Spleen (tissue), 7 donors: ENCODE data around the gene DPM3.

ENCODE experiments used
- POLR2A ChIP-seq, 3 donors: fragments of 450-650 bp; IDR thresholded peaks; one replicate each; pipeline ENCODE4 v1.5.1; 2017; ENCODE audit warnings: antibody characterized with exemption in 3 of 3, mild to moderate bottlenecking in 1 of 3
- TF ChIP-seq, protein P1 (sequence below), 11 experiments: fragments of 200-600 bp in 7 of 11; fragments of 450-650 bp in 4 of 11; sonication (generic) in 4 of 11; IDR thresholded peaks in 8 of 11; conservative IDR thresholded peaks in 3 of 11; 1 replicate in 7 of 11; 2 replicates in 4 of 11; pipeline versions ENCODE4 v1.4.0 to v1.8.0; 2016 to 2021; ENCODE audit warnings: antibody characterized with exemption in 11 of 11, inconsistent platforms in 4 of 11, mild to moderate bottlenecking in 1 of 11
- donor health status: DM: no; HTN: no; CAD: no; lungs with moderate emphysema.
- donor health status: DM: no; HTN: no; CAD: no.
- donor health status: DM: no; HTN: no; CAD: no.

DNA sequence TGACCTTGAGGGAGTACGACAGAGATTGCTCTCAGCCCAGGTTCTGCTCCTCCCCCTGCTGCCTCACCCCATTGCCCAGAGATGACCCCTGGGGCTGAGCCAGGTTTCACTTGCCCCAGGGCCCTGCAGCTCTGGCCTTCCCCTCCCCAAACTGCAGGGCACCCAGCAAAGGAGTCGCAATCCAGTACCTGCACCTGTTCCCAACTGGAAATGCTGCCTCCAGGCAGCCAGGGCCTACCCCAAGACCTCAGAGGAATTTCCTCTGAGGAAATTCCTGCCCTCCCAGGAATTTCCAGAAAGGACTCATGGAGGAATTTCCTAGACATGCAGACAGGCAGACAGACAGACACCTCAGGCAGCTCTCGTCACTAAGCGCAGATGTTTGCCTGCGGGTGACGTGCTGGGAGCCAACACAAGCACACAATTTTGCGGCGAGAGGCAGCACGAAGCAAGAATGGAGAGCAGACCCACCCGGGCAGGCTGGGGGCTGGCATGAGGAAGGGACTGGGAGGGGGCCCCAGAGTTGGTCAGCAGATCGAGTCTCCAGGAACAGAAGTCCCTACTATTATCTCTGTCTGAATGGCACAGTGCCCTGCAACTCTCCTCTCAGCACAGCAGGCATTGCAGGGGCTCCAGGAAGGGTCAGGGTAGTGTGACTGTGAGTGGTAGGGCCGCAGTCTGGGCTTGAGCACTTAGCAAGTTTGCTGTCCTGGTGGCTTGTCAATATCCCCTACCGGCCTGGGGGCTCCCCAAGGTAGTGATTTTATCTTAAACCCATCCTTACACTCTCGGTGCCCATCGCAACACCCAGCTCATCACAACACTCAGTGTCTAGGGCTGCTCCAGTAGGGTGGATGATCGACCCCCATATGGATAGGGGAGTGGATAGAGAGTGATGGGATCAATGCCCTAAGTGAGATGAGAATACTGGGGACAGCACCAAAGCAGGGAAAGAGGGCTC lies 15.5 kb downstream of the DPM3 start:
- no peak for TF ChIP-seq POLR2A (IDR thresholded peaks at IDR 0.05)
- TF ChIP-seq, protein P1, sequence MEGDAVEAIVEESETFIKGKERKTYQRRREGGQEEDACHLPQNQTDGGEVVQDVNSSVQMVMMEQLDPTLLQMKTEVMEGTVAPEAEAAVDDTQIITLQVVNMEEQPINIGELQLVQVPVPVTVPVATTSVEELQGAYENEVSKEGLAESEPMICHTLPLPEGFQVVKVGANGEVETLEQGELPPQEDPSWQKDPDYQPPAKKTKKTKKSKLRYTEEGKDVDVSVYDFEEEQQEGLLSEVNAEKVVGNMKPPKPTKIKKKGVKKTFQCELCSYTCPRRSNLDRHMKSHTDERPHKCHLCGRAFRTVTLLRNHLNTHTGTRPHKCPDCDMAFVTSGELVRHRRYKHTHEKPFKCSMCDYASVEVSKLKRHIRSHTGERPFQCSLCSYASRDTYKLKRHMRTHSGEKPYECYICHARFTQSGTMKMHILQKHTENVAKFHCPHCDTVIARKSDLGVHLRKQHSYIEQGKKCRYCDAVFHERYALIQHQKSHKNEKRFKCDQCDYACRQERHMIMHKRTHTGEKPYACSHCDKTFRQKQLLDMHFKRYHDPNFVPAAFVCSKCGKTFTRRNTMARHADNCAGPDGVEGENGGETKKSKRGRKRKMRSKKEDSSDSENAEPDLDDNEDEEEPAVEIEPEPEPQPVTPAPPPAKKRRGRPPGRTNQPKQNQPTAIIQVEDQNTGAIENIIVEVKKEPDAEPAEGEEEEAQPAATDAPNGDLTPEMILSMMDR (IDR thresholded peaks at IDR 0.05 in 8 of 11, conservative IDR thresholded peaks at IDR 0.05 in 3 of 11) = no peak
